Islet of Langerhans (tissue), 1 donor: ENCODE results near the gene CARD9.

Experiments
- FAIRE-seq: peaks from one replicate; lab custom pipeline; 2011; peaks lifted over from hg19 to GRCh38; lab: Jason Lieb, UNC

The CARD9 gene

DNA sequence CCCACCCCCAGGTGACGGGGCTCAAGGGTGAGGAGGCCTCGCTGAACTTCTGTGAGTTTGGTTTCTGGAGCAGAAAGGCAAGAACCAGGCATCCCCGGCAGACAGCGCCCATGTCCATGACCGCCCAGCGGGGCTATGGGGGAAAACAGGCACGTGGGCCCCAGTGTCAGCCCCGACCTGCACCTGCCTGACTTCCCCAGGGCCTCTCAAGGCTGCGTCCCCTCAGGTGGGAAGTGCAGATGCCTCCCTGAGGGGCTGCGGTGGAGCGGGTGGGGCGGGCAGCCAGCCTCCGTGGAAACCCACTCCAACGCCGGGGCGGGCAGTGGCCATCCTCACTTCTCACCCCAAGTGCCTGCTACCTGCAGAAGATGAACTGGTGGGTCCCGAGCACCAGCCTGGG lies 6.9 kb upstream of the CARD9 start:
- FAIRE-seq, result no peak

DNA sequence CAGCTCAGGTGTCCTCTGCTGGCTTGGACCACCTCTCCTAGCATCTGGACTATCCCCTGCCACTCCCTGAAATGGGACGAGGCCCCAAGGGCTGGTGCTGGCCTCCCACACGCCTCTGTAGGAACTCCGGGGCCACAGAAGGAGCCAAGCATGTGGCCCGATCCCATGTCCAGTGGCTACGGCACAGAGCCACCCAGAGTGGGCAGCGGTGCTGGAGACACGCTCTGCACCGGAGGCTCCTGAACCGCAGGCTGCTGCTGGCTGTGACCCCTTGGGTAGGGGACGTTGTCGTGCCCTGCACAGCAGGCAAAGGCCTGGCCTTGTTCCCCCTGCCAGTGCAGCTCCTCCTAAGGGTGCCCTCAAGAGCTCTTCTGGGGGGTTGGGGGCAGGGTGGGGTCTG lies 6.4 kb upstream of the CARD9 start:
- FAIRE-seq, result no peak

DNA sequence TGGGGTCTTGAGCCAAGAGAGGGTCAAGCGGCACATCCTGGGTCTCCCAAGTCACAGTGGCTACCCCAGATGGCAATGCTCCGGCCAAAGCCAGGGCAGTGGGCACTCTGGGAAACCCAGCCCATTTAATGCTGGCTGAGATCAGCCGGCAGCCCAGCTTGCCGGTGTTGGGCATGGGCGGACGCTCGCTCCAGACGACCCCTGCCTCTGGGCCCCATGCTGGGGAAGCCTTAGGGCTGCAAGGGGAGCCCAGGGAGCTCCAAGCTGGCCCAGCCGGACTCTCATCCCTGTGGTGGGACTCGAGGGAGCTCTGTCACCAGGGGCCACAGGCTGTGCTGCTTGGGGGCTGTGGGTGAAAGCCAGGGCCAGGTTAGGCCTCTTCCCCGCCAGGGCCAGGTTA lies 5.9 kb upstream of the CARD9 start:
- FAIRE-seq, result no peak

DNA sequence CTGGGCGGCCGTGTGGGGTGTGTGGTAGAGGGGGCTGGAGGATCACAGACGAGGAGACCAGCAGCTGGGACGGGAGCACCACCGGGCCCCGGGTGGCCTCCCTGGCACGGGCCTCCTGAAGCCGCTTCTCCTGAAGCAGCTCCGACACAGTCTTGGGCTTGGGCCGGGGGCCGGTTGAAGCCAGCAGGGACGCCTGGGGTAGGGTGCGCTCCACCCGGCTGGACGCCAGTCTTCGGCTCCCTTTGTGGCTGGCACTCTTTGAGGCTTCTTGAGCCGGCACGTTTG lies 5.5 kb upstream of the CARD9 start:
- no peak for FAIRE-seq

DNA sequence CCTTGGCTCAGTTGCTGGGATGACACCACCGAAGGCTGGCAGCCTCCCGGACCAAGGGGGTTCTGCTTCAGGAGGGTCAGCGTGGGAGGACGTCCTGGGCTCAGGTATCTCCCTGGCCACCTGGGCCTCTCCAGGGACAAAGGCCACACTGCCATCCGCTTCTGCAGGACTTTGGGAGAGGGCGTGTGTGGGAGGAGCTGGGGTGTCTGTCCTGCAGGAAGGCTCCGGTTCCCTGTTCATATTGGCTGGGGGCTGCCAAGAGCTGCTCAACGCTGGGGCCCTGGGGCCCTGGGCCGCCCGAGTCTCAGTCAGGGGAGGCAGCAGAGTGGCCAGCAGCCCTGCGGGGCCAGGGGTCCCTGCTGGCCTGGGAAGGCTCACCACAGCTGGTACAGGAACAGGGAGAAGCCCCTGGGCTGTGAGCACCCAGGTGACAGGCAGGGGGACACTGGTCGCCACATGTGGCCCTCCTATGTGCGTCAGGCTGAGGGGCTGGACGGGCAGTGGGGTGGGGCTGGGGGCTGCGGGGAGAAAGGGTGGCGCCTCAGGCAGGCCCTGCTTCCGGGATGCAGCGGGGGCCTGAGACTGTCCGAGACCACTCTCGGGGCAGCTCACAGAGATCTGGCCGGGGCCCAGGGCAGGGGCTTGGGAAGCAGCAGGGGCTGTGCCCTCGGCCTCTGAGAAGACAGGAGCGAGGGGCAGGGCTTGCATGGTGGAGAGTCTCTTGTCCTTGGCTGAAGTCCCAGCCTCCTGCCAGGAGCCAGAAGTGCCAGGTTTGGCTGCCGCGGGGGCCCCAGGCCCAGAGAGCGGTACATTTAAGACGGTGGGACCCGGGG lies 4.9 kb upstream of the CARD9 start:
- no peak for FAIRE-seq

DNA sequence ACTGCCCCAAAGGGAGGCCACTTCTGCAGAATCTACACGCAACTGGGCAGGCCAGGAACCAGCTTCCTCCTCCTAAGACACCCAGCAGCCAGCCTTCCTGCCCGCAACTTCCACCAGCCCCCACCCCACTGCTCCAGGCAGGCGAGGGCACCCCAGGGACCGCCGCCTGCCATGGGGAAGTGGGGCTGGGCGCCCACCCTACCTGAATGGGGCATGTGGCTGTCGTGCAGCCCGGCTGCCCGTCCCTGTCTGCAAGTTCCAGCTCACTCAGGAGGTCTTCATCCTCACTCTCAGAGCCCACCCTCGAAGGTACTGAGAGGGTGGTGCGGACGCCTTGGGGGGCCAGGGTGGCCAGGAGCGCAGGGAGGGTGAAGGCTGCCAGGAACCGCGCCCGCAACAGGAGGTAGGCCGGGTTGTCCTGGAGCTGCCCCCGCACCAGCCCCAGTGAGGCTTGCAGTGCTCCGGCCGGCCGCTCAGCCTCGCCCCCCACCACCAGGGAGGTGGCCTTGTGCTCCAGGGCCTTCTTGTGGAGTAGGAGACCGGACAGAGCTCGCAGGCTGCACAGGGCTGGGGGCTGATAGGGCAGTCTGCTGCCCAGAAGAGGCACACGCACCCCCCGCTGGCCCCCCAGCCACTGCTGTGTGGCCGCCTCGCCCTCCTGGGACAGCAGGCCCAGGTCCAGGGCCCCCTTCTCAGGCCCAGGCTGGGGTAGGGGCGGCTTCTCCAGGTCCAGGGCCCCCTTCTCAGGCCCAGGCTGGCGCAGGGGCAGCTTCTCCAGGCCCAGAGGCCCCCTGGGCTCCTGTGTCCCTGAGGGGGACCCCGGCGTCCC lies 4.1 kb upstream of the CARD9 start:
- no peak for FAIRE-seq

DNA sequence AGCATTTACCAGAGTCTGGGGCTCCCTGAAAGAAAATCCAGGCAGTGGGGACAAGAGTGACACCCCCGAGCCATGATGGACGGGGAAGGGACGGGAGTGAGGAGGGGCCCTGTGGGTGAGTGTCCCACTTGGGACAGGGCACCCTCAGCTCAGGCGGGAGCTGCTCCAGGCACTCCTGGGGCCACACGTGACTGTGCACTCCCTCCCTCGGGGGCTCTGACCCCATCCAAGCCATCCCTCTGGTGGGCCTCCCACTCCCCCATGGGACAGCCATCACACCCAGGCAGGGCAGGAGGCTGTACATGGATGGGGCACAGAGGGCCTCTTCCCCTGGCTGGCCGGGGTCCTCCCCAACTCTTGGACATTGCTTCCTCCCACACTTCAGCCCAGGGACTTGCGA lies 3.0 kb upstream of the CARD9 start:
- FAIRE-seq, result no peak

DNA sequence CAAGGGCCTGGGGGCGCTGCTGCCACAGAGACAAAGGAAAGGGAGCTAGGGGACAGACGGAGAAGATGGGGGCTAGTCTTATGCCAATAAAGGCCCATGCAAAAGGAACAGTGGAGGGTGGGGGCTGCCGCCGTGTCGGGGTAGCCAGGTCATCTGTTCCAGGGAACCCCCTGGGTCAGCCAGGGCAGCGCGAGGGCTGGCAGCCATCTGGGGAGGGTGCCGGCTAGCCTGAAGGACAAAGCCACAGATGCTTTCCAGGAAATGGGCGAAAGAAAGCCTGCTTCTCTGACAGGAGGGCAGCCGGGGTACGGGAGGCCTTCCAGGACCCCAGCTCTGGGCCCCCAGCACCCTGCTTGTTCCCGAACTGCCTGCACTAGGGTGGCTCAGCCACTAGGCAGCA lies 1.6 kb upstream of the CARD9 start:
- no peak for FAIRE-seq

DNA sequence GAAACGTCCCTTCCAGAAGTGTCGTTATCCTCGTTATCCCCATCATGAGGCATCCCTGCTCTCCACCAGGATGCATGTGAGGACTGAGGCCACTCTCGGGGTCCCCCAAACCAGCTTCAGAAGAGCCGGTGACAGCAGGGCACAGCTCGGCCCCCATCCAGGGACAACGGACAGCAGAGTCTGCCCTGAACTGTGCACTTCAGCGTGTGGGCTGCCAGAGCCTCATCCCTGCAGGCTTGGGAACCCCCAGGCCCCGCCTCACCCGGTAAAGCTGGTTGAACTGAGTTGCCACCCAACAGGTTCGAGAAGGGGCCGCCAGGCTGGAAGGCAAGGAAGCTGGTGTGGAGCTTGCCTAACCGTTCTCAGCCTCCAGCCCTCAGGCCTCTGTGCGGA lies 710 bp upstream of the CARD9 start:
- FAIRE-seq, result no peak

DNA sequence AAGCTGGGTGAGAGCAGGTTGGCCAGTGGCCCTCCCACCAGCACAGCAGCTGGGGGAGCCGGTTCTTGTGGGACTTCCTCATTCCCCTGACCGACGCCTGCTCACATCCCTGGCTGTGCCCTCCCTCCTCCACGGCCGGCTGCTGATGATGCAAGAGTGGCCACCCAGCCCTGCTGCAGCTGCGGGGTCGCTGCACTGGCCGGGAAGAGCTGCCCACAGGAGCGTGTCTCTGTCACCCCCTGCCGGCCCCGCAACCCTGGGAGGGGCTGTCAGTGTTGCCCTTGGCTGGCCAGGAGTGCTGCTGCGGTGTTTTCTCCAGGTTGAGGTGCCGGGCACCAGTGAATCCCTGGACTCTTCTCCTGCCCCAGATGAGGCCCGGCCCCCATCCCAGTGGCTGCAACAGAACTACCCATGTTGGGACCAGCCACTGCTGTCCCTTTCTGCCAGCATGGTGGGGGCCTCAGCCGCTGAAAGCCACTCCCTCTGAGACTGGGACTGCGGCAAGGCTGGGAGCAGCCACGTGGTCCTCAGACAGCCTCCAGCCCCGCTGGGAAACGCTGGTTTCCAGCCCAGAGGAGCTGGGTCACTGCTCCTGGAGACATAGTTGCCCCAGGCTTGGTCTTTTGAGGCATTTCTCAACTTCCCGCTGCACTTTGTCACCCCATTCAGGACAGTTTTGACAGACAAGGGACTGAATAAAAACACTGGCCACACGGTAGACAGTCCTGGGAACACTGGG lies 739 bp downstream of the CARD9 start:
- FAIRE-seq, result no peak

DNA sequence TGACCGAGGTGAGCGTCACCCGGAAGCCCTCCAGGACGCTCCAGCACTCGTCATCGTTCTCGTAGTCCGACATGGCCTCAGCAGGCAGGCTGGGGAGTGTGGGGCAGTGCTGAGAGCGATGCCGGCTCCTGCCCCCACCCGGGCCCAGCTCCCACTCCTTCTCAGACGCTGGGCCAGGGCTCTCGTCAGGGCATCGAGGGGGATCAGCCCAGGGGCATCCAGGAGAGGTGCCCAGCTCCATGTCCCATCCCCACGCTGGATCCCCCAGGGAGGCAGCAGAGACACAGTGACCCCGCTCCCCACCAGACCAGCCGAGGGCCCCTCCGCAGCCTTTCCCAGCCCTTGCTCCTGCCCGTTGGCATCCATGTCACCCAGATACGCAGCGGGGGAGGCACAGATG lies 1.5 kb downstream of the CARD9 start:
- no peak for FAIRE-seq

DNA sequence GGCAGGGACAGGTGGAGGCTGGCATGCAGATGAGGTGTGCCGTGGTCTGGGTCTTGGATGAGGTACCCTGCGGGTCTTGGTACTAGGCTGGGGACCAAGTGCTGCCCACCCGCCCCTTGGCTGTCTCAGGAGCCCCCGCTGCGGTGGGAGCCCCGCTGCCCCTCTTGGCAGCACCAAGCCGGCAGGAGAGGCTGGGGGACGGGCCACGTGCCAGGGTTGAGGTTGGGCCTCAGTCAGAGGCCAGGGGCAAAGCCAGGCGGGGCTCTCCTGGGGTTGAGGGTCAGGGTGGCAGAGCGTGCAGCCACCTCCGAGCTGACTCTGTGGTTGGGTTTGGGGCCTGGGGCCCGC lies 2.0 kb downstream of the CARD9 start:
- no peak for FAIRE-seq

DNA sequence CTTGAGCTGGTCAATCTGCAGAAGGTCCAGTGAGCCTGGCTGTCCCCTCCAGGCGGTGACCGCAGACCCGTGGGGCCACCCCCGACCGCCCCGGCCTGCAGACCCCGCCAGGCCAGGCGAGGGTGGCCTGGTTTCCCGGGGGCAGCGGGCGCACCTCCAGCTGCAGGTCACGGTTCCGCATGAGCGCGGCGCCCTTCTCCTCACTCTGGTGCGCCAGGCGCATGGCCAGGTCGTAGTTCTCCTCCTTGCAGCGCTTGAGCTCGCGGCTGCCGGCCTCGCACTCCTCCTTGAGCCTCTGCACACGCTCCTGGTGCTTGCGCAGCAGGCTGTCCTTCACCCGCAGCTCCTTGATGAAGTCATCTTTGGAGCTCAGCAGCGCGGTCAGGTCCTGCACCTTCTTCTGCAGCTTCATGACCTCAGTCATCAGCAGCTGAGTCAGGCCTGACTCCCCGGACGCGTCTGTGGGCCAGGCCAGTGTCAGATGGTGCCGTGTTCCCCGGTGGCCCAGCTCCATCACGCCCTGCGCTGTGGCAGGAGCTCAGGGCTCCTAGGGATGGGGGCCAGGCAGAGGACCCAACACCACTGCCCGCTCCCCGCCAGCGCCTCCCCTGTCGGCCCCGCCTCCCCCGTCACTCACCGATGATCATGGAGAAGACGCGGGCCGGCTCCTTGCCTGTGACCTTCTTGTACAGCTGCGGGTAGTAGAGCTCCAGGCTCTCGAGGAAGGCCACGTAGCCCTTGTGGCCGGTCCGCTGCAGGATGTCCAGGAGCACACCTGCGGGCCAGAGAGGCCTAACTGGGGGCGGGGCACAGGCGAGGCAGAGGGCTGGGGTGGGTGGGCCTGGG lies 2.6 kb downstream of the CARD9 start:
- no peak for FAIRE-seq

DNA sequence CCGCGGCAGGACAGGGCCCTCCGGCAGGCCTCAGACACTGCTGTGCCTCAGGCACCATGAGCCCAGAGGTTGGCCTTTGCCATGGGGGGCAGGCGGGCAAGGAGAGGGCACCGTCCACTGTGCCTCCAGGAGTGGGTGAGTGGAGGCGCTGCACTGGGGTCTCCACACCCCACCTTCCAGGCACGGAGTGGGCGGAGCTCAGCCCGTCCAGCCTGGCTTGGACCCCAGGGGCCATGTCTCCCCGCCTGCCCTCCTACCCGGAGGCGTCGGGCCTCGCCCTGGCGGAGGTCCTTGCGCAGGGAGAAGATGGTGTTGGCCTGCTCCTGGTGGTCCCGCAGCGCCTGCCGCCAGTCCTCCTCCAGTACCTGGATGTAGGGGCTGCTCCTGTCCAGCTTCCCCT lies 3.4 kb downstream of the CARD9 start:
- FAIRE-seq, result no peak

DNA sequence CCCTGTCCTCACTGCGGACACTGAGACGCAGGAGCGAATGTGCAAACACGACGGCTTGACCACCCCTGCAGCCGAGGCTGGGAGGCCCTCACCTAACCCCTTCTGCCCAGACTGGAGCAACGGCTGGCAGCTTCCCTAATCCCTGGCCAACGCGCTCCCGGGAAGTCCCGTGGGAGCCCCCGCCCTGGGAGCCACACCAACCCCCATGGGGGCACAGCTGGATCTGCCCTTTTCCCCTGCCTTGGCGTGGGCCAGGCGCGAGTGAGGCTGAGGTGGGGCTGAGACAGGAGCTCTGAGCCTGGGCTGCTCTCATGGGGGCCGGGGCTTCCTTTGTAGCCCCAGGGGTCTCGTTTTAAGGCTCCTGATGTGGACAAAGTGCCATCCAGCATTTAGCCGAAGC lies 5.3 kb downstream of the CARD9 start:
- no peak for FAIRE-seq

DNA sequence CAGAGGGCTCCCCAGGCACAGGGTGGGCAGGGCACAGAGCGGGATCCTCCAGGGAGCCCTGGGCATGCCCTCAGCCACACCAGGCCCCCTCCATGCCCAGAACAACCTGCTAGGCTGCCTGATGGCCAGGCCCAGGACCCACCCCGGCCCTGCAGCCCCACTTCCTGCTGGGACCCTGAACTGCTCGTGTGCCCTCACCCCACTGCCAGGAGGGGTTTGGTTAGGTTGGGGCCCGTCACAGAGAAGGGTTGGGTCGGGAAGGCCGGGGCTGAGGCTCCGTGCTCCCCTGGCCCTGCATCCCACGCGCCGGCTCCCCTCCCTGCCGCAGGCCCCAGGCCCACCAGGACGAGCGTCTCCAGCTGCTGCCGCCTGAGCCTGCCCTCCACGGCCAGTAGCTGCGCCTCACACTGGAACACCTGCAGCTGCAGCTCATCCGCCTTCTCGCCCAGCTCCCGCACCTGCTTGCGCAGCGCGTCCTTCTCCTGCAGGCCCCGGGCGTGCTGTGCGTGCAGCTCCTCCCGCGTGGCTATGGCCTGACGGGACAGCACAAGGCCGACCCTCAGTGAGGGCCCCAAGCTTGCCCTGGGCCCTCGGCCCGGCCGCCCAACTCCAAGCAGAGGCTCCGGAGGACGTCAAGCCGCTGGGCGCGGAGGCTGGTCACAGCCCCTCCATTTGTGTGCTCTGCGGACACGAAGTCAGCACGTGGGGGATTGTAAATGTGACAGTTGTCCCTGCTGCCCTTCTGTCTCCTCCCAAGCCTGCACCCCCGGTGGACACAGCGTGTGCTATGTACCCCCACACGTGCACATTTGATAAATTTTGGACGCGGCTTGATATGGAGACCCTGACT lies 5.9 kb downstream of the CARD9 start:
- no peak for FAIRE-seq

DNA sequence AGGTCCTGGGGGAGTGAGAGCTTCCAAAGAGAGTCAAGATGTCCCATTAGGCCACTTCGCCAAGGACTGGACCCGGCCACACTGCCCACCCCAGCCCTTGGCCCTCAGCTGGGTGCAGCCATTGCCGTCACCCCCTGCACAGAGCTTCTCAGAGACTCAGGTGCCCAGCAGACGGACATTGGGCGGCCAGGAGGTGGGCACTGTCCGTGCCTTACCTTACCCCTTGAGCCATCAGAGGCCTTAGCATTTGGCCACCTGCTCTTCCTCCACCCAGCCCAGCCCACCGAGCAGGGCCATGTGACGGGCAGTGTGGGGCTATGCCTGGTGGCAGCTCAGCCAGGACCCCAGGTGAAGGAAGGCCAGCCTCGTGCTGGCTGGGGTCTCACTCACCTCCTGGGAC lies 6.6 kb downstream of the CARD9 start:
- FAIRE-seq, result no peak

DNA sequence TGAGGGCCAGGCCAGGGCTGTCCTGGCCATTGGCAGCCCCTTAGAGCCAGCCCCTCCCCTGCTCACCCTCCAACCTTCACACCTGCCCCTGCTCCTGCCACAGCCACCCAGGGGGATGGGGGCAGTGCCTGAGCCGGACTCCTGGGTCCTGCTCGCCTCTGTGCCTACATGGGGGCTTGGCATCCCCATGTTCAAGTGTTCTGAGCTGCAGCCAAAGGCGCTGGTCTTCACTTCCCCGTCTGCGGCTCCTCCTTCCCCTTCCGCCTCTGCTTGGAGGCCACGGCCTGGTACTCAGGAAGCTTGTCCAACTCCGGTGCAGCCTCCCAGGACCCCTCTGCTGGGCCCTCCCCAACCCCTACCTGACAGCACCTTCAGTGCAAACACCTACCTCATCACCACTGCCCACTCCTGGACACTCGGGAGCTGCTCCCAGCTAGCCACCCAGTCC lies 7.7 kb downstream of the CARD9 start:
- FAIRE-seq, result no peak

DNA sequence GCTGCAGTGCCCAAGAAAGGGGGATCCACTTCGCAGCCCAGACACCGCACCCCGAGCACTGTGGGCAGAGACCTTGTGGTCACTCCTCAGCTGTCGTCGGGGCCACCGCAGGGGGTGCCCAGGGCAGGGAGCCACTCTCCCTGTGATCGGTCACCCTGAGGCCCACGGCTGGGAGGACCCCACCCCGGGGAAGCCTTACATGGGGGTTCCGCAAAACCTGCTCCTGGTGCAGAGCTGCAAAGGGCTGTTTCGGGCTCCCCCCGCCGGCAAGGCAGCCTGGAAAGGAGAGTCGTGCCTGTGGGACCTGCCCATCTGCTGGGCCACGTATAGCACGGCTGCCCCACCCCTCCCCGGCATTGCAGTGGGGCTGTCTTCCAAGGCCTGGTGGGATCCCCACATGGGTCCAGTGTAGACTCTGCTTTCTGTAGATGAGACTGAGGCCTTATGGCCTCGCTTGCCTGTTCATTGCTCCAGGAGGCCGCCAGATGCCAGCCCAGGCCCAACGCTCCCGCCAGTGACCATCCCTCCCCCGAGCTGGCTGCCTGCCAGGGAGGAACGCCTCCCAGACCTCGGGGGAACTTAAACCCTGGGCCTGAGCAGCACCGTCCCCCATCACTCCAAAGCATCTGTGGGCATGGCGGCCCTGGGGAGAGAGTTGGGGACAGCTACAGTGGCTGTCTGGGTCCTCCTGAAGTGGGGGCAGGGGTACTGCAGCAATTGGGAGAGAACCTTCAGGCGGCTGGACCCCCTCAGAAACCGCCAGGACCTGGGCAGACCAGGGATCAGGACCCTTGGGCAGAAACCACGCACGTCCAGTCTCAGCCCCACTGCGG lies 8.3 kb downstream of the CARD9 start:
- no peak for FAIRE-seq

DNA sequence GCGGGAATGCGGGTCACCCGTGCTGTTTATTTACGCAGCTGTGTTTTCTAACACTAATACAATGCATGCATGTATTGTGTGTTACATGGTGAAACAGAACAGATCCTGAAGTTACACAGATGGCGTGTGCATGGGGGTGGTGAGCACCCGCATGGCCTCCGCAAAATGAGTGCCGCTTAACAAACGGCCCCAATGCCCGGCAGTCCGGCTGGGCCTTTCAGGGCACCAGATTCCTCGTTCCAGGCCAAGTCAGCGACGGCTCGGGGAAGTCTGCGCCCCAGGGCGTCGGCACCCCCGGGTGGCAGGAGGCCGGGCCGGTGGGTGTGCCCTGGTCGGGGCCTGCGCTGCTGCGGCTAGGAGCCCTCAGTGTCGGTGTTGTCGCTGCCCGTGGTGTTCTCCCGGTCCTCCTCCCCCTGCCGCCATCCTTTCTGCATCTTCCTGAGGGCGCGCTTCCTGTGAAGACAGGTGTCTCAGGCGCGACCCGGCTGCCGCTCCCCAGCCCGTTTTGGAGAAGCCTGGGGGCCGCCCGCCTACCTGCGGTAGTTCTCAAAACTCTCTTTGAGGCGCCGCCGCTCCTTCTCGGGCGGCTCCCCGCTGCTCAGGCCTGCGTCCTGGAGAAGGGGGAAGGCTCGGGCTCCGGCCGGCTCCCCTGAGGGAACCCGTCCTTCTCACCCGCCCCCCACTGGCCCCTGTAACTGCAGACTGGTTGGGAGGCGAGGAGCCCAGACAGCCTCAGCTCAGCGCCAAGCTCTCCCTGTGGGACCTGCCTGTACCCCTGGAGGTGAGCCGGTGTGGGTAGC lies 9.3 kb downstream of the CARD9 start:
- no peak for FAIRE-seq
